ENCODE data around the gene CSTPP1.

DNA sequence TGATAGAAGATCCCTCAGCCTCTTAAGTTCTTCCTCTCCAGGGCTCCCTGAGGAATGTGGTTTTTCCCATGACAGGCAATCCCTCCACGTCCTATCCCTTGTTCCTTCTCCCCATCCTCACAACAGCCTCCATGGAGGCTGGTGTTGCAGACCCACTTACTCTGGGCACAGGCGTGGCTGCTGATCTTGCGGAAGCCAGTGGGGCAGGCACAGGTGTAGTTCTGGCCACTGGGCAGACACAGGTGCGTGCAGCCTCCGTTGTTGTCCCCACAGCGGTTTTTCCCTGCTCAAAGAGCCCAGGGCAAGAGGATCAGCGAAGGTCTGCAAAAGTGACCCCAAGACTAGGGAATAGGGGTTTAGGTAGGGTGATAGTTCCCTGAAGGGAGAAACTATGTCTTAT is 47.3 kb upstream of the CSTPP1 start:
- TF ChIP-seq CTCF (IDR thresholded peaks at IDR 0.05) (no peak), POLR2AphosphoS5 (IDR thresholded peaks at IDR 0.05) (no peak)
